ENCODE data around the gene UTF1. TPM values are rescaled to one million over a fixed set of nuclear protein-coding genes. Genes with fewer than 3 reads are reported as not detected.

Gene UTF1
- total and polyA plus RNA-seq, 2 of the 8 experiments (the other 6 are each of a cell fraction or from before 2014, with no cell fraction given): 0.47 to 21.8 TPM

DNA sequence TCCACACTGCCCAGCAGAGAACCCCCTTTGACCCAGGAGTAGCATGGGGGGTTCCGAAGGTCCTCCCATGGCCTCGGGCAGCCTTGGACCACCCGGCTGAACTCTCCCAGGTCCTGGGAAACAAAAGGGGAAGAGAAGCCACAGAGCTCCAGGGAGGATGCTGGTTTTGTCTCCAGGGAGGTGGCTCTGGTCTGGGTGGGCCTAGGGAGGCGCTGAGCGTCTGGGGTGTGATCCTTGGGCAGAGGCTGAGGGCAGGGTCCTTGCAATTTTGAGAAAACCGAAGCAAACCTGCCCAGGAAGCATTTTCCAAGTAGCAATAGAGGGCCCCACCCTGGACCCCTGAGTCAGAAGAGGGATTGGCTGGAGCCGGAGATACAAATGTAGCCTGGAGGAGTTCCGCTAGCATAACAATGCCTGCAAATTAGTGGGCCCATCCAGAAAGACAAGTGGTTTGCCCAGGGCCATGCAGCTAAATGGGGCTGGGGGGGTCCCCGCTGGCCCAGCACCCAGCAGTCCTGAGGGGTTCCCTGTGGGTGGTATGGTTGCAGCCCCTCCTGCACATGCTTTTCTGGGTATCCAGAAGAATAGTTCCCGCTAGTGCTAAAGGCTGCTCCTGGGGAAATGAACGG lies 2.0 kb downstream of the UTF1 start:
- H4K8ac ChIP-seq (ENCODE audit: extremely low read depth, insufficient read depth, low read length): no peak overlapping the region
- H4K5ac ChIP-seq (ENCODE audit: insufficient read length, low read depth, low read length): no peak overlapping the region
- peaks cover 0 to 12% (median 4%) of the 10 kb centered on the region in 4 experiments; a peak in 3 of 8 replicates for H3K36me3 ChIP-seq (ENCODE audit: control insufficient read depth in 2 of 4, insufficient read depth in 4 of 4, low read length in 3 of 4)
- H4K91ac ChIP-seq (replicated peaks; ENCODE audit: insufficient read length, low read length): peak overlapping the region; percentile 72
- H2BK120ac ChIP-seq (replicated peaks; ENCODE audit: low read depth, low read length): no peak overlapping the region
- no peak for FAIRE-seq
- no peak overlapping the region for H3K9ac ChIP-seq (replicated peaks in 1 of 4; ENCODE audit: extremely low read depth in 1 of 4, low read depth in 3 of 4, low read length in 3 of 4)
- peak in 1 of 2 experiments; percentile 53 for DNase-seq (ENCODE audit: low read depth in 1 of 2, low spot score in 2 of 2)
- ChIA-PET POLR2A (ENCODE audit: partially characterized antibody) (interaction anchor here (0.9 to 1.4 kb wide), 4 partner anchors 11 to 72 kb away, joined by 3 to 5 read pairs (median 4); no protein-coding TSS in a partner anchor), CTCF (ENCODE audit: partially characterized antibody) (interaction anchor here (0.8 to 1.3 kb wide), 3 partner anchors 14 to 765 kb away, joined by 3 to 4 read pairs (median 3); no protein-coding TSS in a partner anchor)
- no peaks in the 10 kb centered on the region for H4K20me1 ChIP-seq (replicated peaks in 1 of 2; ENCODE audit: control insufficient read depth in 1 of 2, insufficient read depth in 2 of 2, low read length in 2 of 2)
- 52% methylated on average over 11 of the region's 11 CpGs; no CpG with 5 or more reads in 1 of the 2 experiments for WGBS, 2 experiments (ENCODE audit: extremely low coverage in 1 of 2, insufficient coverage in 1 of 2, insufficient read length in 1 of 2, insufficient replicate concordance in 2 of 2, low coverage in 1 of 2, low lambda C conversion rate in 2 of 2, missing lambda C conversion rate in 1 of 2)
- peaks cover 13% of the 10 kb centered on the region; the same call in 1 of the 2 replicates for H3K23me2 ChIP-seq (ENCODE audit: low read depth, low read length)
- no peak overlapping the region for H3K27ac ChIP-seq (ENCODE audit: low read depth, low read length)
- H3K4ac ChIP-seq (replicated peaks; ENCODE audit: insufficient read length, low read depth, low read length): no peak overlapping the region
- H3K27me3 ChIP-seq (replicated peaks in 1 of 4; ENCODE audit: control insufficient read depth in 3 of 4, extremely low read depth in 1 of 4, insufficient read depth in 3 of 4, low read length in 3 of 4): peaks cover 34 to 54% (median 51%) of the 10 kb centered on the region in 4 experiments
- H2BK5ac ChIP-seq (ENCODE audit: low read depth, low read length): peak overlapping the region; percentile 87; the same call in 1 of the 2 replicates
- no peaks in the 10 kb centered on the region for H3K79me2 ChIP-seq (ENCODE audit: control insufficient read depth in 1 of 2, insufficient read depth in 2 of 2, low read length in 2 of 2)
- H3K4me3 ChIP-seq (ENCODE audit: extremely low read depth in 1 of 4, insufficient read depth in 2 of 4, low read depth in 3 of 4, low read length in 4 of 4): peak overlapping the region in 2 of 4 experiments; percentile 54 to 63; a peak in 2 of 8 replicates
- peak overlapping the region; percentile 26 for H3K56ac ChIP-seq (replicated peaks; ENCODE audit: insufficient read length, low read depth, low read length)
- no peak overlapping the region for H3K23ac ChIP-seq (ENCODE audit: insufficient read length)
- peaks cover 0 to 35% (median 20%) of the 10 kb centered on the region in 4 experiments; a peak in 6 of 7 replicates for H3K4me1 ChIP-seq (replicated peaks in 1 of 4; ENCODE audit: control insufficient read depth in 3 of 4, insufficient read depth in 4 of 4, low read length in 3 of 4)
- no peaks in the 10 kb centered on the region; the same call in 1 of the 2 replicates for H3K79me1 ChIP-seq (ENCODE audit: low read depth, low read length)
- no peak overlapping the region; the same call in 1 of the 2 replicates for H2BK20ac ChIP-seq (ENCODE audit: low read length)
- H2AK5ac ChIP-seq (ENCODE audit: low read depth, low read length): peak overlapping the region; percentile 75; the same call in 1 of the 2 replicates
- H2BK15ac ChIP-seq (ENCODE audit: low read length): no peak overlapping the region
- peak overlapping the region; percentile 87; the same call in 1 of the 2 replicates for H2BK12ac ChIP-seq (ENCODE audit: low read depth, low read length)
- H3K4me2 ChIP-seq (ENCODE audit: insufficient read depth in 1 of 2, low read depth in 2 of 2, low read length in 2 of 2): peak overlapping the region; percentile 52 to 91
- peaks cover 0 to 8% of the 10 kb centered on the region in 2 experiments; a peak in 1 of 4 replicates for H3K9me3 ChIP-seq (ENCODE audit: insufficient read depth in 2 of 2, low read depth in 1 of 2, low read length in 1 of 2)
- peak overlapping the region; percentile 97 for H3K18ac ChIP-seq (ENCODE audit: extremely low read depth, low read length)
- no peak overlapping the region for H3K14ac ChIP-seq (ENCODE audit: insufficient read length)
- no peak overlapping the region for H2AFZ ChIP-seq (ENCODE audit: low read length)
- TF ChIP-seq YY1 (IDR thresholded peaks at IDR 0.05; ENCODE audit: low read depth, low read length) (no peak), CHD1 (IDR thresholded peaks at IDR 0.05; ENCODE audit: low read depth, low read length) (no peak), NANOG (IDR thresholded peaks at IDR 0.05; ENCODE audit: insufficient read depth, low read depth, low read length, poor library complexity, severe bottlenecking) (peak; percentile 85), TBP (IDR thresholded peaks at IDR 0.05; ENCODE audit: low read depth, low read length) (no peak), ZNF274 (IDR thresholded peaks at IDR 0.05; ENCODE audit: borderline replicate concordance, extremely low read depth, low read length) (no peak), SP1 (IDR thresholded peaks at IDR 0.05; ENCODE audit: low read depth, low read length) (no peak), EGR1 (IDR thresholded peaks at IDR 0.05; ENCODE audit: borderline replicate concordance, low read depth, low read length) (no peak), POLR2A (IDR thresholded peaks at IDR 0.05; ENCODE audit: control extremely low read depth in 1 of 2, low read depth in 2 of 2, low read length in 2 of 2) (no peak), EZH2 (IDR thresholded peaks at IDR 0.05; ENCODE audit: low read depth, low read length, severe bottlenecking) (no peak), MAFK (IDR thresholded peaks at IDR 0.05; ENCODE audit: low read depth, low read length) (no peak), CREB1 (IDR thresholded peaks at IDR 0.05) (no peak)
- TF ChIP-seq, protein P1, sequence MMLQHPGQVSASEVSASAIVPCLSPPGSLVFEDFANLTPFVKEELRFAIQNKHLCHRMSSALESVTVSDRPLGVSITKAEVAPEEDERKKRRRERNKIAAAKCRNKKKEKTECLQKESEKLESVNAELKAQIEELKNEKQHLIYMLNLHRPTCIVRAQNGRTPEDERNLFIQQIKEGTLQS (IDR thresholded peaks at IDR 0.05; ENCODE audit: insufficient read depth, low read depth, low read length): no peak
